OCI-LY7 (cell line): ENCODE measurements around the gene CDK17. TPM values are rescaled to one million over a fixed set of nuclear protein-coding genes. Genes with fewer than 3 reads are reported as not detected.

Source experiments
- BruUV-seq: library from RNA; stranded (reverse); fragments of 400-500 nt; replicated peaks from 2 replicates; lab custom pipeline; 2021; lab: Mats Ljungman, UMichigan
- CTCF ChIA-PET: fragments of 300-600 bp; sonication (Branson Sonifier 250); formaldehyde crosslinking; loops from one replicate; lab custom pipeline; 2022; ENCODE audit warnings: antibody characterized with exemption; ENCODE audit not compliant: unreplicated experiment; lab: Charles Lee
- POLR2A ChIA-PET: fragments of 300-600 bp; sonication (Branson Sonifier 250); formaldehyde crosslinking; loops from one replicate; lab custom pipeline; 2022; ENCODE audit warnings: antibody characterized with exemption; lab: Charles Lee
- DNase-seq: peaks from one replicate; pipeline ENCODE4 v3.0.0-alpha.2; 2015; ENCODE audit warnings: low spot score
- H2AFZ ChIP-seq: fragments of 200-600 bp; sonication (generic), shearing (Covaris generic); 2 replicates; pipeline ENCODE4 v1.6.1; 2014; ENCODE audit warnings: mild to moderate bottlenecking, antibody characterized with exemption, low read length, moderate library complexity
- H3K27ac ChIP-seq: fragments of 200-600 bp; sonication (generic); 2 replicates; pipeline ENCODE4 v1.5.1; 2014; ENCODE audit warnings: mixed run types, low read depth, mild to moderate bottlenecking, moderate library complexity, low read length, inconsistent platforms; ENCODE audit not compliant: poor library complexity, severe bottlenecking
- H3K36me3 ChIP-seq: fragments of 200-600 bp; sonication (generic); 2 replicates; pipeline ENCODE4 v1.6.1; 2014; ENCODE audit warnings: mild to moderate bottlenecking, antibody characterized with exemption, low read length, moderate library complexity, mixed read lengths; ENCODE audit not compliant: insufficient read depth
- H3K4me1 ChIP-seq: fragments of 200-600 bp; sonication (generic); 2 replicates; pipeline ENCODE4 v1.5.1; 2014; ENCODE audit warnings: mild to moderate bottlenecking, low read length; ENCODE audit not compliant: insufficient read depth, poor library complexity, severe bottlenecking
- H3K4me2 ChIP-seq: fragments of 200-600 bp; sonication (generic); 2 replicates; pipeline ENCODE4 v1.6.1; 2014; ENCODE audit warnings: mild to moderate bottlenecking, low read length
- H3K4me3 ChIP-seq: fragments of 200-600 bp; sonication (generic); 2 replicates; pipeline ENCODE4 v1.5.1; 2014; ENCODE audit warnings: mild to moderate bottlenecking, low read depth, low read length; ENCODE audit not compliant: poor library complexity, severe bottlenecking
- H3K79me2 ChIP-seq: fragments of 200-600 bp; sonication (generic); 2 replicates; pipeline ENCODE4 v1.6.1; 2016; ENCODE audit warnings: low read depth, mild to moderate bottlenecking, low read length, moderate library complexity, mixed read lengths; ENCODE audit not compliant: insufficient read depth
- H3K9me2 ChIP-seq: fragments of 200-600 bp; sonication (generic); 2 replicates; pipeline ENCODE4 v1.6.1; 2016; ENCODE audit warnings: mild to moderate bottlenecking, low read length, mixed read lengths; ENCODE audit not compliant: insufficient read depth
- H3K9me3 ChIP-seq: fragments of 200-600 bp; sonication (generic); 2 replicates; pipeline ENCODE4 v1.6.1; 2014; ENCODE audit warnings: mild to moderate bottlenecking, mixed run types, low read length, mixed read lengths
- H4K20me1 ChIP-seq: fragments of 200-600 bp; sonication (generic); 2 replicates; pipeline ENCODE4 v1.6.1; 2014; ENCODE audit warnings: mild to moderate bottlenecking, antibody characterized with exemption, low read length, moderate library complexity, mixed read lengths; ENCODE audit not compliant: insufficient read depth
- EZH2phosphoT487 ChIP-seq: fragments of 200-600 bp; sonication (generic); IDR thresholded peaks from 2 replicates; pipeline ENCODE4 v1.6.1; 2018; ENCODE audit warnings: low read depth, borderline replicate concordance, mild to moderate bottlenecking, mixed run types, antibody characterized with exemption, low read length, moderate library complexity, mixed read lengths
- intact Hi-C: fragments of 100-400 bp; cut with micrococcal nuclease; formaldehyde crosslinking; loops from one replicate; pipeline ENCODE4 v1.10.0; 2022; ENCODE audit not compliant: unreplicated experiment
- total RNA-seq, 2 experiments: library from RNA; depleted of rRNA in 1 of 2; stranded (reverse); fragments of >200 nt in 1 of 2; shearing (Covaris generic) in 1 of 2; gene quantifications; 2 replicates each; pipeline ENCODE4 v1.2.3, GENCODE V29; 2014 to 2022
- TF ChIP-seq, protein P1 (sequence below): fragments of 200-600 bp; sonication (generic); conservative IDR thresholded peaks from 2 replicates; pipeline ENCODE4 v1.5.1; 2014; ENCODE audit warnings: mild to moderate bottlenecking, antibody characterized with exemption, low read length, moderate library complexity, mixed read lengths

The CDK17 gene
- total RNA-seq, 2 experiments from 2014 or later: 34.5 to 43.4 TPM

DNA sequence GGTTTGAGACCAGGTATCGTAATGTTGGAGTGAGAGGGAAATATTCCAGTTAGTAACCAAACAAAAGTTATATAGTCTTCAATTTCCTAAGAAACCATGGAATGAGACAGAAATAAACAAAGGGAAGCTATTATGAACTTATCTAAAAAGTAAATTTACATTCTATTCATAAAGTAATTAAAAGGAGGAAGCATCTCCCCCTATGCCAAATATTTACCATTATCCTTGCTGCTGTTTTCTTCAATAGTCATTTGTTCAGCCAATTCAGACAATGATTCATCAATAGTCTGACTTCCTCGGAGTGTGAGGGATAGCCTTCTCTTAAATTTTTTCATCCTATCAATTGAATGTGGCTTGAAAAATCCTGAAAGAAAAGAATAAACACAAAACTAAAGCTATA is 65.7 kb downstream of the CDK17 start:
- Histone ChIP-seq H3K4me1 (peaks cover 18% of the 10 kb centered on the region), H3K4me3 (no peak overlapping the region), H3K4me2 (no peak overlapping the region), H3K27ac (no peak overlapping the region), H3K36me3 (peaks cover 73% of the 10 kb centered on the region), H2AFZ (no peak overlapping the region), H3K79me2 (peaks cover 38% of the 10 kb centered on the region; the same call in 1 of the 2 replicates), H3K9me2 (no peaks in the 10 kb centered on the region), H3K9me3 (peaks cover 23% of the 10 kb centered on the region), H4K20me1 (no peaks in the 10 kb centered on the region)
- CTCF ChIA-PET: no interaction called here
- TF ChIP-seq, protein P1, sequence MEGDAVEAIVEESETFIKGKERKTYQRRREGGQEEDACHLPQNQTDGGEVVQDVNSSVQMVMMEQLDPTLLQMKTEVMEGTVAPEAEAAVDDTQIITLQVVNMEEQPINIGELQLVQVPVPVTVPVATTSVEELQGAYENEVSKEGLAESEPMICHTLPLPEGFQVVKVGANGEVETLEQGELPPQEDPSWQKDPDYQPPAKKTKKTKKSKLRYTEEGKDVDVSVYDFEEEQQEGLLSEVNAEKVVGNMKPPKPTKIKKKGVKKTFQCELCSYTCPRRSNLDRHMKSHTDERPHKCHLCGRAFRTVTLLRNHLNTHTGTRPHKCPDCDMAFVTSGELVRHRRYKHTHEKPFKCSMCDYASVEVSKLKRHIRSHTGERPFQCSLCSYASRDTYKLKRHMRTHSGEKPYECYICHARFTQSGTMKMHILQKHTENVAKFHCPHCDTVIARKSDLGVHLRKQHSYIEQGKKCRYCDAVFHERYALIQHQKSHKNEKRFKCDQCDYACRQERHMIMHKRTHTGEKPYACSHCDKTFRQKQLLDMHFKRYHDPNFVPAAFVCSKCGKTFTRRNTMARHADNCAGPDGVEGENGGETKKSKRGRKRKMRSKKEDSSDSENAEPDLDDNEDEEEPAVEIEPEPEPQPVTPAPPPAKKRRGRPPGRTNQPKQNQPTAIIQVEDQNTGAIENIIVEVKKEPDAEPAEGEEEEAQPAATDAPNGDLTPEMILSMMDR: no peak
- TF ChIP-seq EZH2phosphoT487: no peak
- POLR2A ChIA-PET: interaction anchor here (0.6 to 2.1 kb wide), 8 partner anchors 9 to 121 kb away, joined by 3 to 12 read pairs (median 4); no protein-coding TSS in a partner anchor
- no peak for DNase-seq
- BruUV-seq: no TSS peak
- intact Hi-C loops: no loop called here

DNA sequence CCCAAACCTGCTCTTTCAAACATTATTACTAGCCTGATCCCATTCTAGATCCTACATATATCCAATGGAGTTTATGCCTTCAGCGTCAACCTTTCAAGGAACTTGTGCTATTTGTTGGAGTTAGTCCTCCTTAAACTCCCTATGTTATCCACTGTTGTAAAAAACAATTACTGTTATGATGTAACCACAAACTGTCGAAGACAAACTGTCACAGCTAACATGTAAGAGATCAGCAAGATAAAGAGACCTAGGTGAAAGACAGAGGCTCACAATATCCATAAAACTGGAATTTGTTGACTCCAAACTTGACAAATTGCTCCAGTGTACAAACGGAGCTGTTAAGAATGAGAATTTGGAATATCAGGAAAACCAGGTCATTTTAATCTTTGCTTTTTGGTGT is 70.7 kb downstream of the CDK17 start:
- no TSS peak for BruUV-seq
- Histone ChIP-seq H3K27ac (no peak overlapping the region), H3K4me3 (no peak overlapping the region), H3K36me3 (peaks cover 55% of the 10 kb centered on the region), H3K9me3 (no peaks in the 10 kb centered on the region; the same call in 1 of the 2 replicates), H3K79me2 (peaks cover 44% of the 10 kb centered on the region), H3K9me2 (no peaks in the 10 kb centered on the region), H3K4me1 (peaks cover 59% of the 10 kb centered on the region), H3K4me2 (no peak overlapping the region), H2AFZ (no peak overlapping the region), H4K20me1 (no peaks in the 10 kb centered on the region)
- POLR2A ChIA-PET: interaction anchor here (0.5 to 1.1 kb wide), 3 partner anchors 12 to 187 kb away, joined by 3 to 4 read pairs (median 3); no protein-coding TSS in a partner anchor
- CTCF ChIA-PET: no interaction called here
- TF ChIP-seq EZH2phosphoT487: no peak
- TF ChIP-seq, protein P1: no peak
- intact Hi-C loops: loop anchor here (5.0 kb wide), 1 partner anchor 292 kb away; the partner anchor contains the start of gene LTA4H
- DNase-seq: no peak

DNA sequence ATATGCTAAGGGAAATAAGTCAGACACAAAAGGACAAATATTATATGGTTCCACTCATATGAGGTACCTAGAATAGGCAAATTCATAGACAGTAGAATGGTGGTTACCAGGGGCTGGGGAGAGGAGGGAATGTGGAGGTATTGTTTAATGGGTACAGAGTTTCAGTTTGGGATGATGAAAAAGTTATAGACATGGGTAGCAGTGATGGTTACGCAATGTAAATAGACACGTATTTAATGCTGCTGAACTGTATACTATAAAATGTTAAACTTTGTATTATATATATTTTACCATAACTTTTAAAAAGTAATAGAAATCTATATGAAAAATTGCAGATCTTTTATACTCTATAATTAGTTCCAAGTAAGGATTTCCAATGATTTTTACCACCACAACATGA is 71.2 kb downstream of the CDK17 start:
- CTCF ChIA-PET: no interaction called here
- no TSS peak for BruUV-seq

More for the DNA sequence above, 71.2 kb downstream of the CDK17 start:
- Histone ChIP-seq H3K27ac (peak overlapping the region; percentile 96), H3K4me2 (no peak overlapping the region; the same call in 1 of the 2 replicates), H3K4me1 (peaks cover 65% of the 10 kb centered on the region), H3K4me3 (no peak overlapping the region), H3K79me2 (peaks cover 44% of the 10 kb centered on the region), H3K36me3 (peaks cover 57% of the 10 kb centered on the region), H3K9me2 (no peaks in the 10 kb centered on the region), H4K20me1 (no peaks in the 10 kb centered on the region), H3K9me3 (no peaks in the 10 kb centered on the region), H2AFZ (no peak overlapping the region)
- intact Hi-C loops: loop anchor here (5.0 kb wide), 1 partner anchor 292 kb away; the partner anchor contains the start of gene LTA4H
- TF ChIP-seq, protein P1: no peak
- DNase-seq: no peak
- POLR2A ChIA-PET: interaction anchor here (0.6 to 2.4 kb wide), 6 partner anchors 8 to 1916 kb away, joined by 3 to 8 read pairs (median 5); no protein-coding TSS in a partner anchor
